ENCODE results near the gene TBC1D1.

The TBC1D1 gene, protein sequence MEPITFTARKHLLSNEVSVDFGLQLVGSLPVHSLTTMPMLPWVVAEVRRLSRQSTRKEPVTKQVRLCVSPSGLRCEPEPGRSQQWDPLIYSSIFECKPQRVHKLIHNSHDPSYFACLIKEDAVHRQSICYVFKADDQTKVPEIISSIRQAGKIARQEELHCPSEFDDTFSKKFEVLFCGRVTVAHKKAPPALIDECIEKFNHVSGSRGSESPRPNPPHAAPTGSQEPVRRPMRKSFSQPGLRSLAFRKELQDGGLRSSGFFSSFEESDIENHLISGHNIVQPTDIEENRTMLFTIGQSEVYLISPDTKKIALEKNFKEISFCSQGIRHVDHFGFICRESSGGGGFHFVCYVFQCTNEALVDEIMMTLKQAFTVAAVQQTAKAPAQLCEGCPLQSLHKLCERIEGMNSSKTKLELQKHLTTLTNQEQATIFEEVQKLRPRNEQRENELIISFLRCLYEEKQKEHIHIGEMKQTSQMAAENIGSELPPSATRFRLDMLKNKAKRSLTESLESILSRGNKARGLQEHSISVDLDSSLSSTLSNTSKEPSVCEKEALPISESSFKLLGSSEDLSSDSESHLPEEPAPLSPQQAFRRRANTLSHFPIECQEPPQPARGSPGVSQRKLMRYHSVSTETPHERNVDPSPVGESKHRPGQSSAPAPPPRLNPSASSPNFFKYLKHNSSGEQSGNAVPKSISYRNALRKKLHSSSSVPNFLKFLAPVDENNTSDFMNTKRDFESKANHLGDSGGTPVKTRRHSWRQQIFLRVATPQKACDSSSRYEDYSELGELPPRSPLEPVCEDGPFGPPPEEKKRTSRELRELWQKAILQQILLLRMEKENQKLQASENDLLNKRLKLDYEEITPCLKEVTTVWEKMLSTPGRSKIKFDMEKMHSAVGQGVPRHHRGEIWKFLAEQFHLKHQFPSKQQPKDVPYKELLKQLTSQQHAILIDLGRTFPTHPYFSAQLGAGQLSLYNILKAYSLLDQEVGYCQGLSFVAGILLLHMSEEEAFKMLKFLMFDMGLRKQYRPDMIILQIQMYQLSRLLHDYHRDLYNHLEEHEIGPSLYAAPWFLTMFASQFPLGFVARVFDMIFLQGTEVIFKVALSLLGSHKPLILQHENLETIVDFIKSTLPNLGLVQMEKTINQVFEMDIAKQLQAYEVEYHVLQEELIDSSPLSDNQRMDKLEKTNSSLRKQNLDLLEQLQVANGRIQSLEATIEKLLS (N-terminal part only)

DNA sequence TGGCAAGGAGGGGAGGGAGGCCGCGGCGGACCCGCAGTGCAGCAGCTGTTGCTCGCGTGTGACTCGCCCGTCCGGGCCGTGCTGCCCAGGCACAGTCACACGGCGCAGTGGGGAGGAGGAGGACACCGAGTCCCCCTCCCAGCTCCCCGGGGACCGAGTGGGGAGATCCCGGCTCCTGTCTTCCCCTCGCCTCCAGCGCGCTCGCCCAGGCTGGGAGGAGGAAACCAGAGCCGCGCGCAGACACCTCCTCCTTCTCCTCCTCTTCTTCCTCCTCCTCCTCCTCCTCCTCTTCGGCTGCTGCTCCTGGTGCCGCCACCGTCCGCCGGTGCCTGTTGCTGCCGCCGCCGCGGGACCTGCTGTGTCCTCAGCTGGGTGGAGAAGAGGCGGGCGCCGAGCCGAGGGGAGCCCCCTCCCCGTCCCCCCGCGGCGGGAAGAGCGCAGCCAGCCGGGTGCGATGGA lies at the start of gene TBC1D1:
Gene TBC1D1, plus strand, starts transcription at position 284 of the 459 bp plus-strand sequence. CDS start 11,012 bp downstream, outside the sequence.
- DNase-seq (ENCODE audit: low read depth in 2 of 2): peak; percentile 19 to 29

DNA sequence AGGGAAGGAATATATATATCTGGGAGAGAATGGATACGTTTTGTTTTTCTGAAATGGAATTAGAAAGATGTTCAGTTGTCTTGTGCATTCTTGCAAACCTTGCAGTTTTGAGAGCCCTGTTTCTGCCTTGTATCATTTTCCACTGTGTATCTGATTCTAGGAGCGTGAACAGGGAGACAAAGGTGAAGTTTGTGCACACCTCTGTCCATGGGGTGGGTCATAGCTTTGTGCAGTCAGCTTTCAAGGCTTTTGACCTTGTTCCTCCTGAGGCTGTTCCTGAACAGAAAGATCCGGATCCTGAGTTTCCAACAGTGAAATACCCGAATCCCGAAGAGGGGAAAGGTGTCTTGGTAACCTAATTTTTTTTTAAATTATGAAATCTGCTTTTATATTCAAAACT lies 46.7 kb upstream of the TBC1D1 start:
- DNase-seq (ENCODE audit: low read depth in 2 of 2): no peak

DNA sequence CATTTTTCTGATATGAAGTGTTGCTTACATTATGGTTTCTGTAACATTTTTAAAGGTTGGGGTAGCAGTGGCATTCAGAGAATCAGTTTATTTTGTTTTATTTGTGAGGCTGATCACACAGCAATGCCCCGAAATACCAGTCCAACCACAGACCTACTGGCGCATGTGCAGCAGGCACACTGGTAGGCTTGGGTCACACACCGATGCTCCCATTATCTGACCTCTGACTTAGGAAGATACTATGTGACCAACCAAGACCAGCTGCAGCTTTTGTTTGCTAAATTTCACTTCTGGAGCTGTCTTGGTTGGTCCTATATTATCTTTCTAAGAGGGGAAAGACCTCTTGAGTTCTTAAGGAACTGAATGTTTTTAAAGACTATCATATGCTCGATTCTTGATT lies 45.7 kb upstream of the TBC1D1 start:
- DNase-seq (ENCODE audit: low read depth in 2 of 2): no peak

DNA sequence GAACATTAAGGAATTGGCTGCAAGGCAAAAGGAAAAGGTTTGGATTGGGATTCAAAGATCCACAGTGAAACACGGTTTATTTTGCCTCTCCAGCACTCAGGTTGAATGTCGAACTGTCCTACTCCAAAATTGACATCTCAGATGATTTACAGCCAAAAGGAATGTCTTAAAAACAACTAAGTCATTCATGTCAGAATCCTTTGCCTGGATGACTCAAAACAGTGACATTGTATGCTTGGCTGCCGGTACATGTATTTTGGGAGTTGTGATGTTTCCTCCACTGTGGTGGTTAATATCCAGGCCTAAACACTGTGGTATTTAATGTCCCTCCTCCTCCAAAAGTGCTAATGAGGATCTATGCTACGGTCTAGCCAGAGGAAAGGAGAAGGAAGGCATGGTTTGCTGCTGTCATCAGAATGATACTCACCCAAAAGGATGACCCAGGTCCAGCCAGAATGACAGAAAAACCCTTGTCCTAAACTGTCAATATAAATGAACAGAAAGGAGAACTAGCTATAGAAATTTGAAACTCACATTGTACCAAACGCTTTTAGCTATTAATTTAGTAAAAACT lies 43.5 kb upstream of the TBC1D1 start:
- DNase-seq (ENCODE audit: low read depth in 2 of 2): no peak

DNA sequence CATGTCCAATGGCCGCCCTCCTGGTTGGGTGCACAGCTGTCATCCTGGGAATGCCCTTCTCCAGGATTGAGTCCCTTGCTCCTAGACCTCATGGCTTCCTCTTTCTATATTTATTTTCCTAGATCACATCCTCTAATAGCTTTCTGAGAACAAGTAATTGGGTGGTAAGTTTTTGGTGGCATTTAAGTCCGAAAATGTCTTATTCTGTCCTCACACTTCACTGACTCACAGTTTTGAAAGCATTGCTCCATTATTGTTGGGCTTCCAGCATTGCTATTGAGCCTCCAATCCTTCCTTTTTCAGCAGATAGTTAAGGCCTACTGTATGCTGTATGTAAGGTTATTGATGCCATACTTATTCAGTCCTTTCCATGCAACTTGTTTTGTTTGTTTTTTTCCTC lies 38.5 kb upstream of the TBC1D1 start:
- no peak for DNase-seq (ENCODE audit: low read depth in 2 of 2)

DNA sequence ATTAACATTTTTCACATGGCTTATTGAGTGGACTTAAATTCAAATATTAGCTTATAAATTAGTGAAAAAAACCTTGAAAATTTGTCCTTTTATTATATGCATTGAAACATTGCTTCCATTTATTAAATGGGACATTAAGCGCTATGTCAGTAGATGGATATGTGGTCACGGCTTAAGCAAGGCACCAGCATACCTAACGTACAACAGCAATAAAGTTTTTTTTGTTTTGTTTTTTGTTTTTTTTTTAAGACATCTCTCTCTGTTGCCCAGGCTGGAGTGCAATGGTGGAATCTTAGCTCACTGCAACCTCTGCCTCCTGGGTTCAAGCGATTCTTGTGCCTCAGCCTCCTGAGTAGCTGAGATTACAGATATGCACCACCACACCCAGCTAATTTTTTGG lies 32.8 kb upstream of the TBC1D1 start:
- no peak for DNase-seq (ENCODE audit: low read depth in 2 of 2)

DNA sequence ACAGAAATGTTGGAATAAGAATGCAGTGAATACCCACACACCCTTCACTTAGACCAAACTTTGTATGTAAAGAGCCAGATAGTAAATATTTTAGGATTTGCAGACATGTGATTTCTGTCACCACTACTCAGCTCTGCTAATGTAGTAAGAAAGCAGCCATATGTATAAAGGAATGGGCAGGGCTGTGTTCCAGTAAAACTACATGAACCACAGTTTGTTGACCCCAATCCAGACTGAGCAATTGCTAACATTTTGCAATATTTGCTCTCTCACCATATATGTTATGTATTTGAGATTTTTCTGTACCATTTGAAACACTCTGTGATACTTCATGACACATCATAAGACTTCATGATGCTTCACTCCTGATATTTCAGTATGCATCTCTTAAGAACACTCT lies 32.0 kb upstream of the TBC1D1 start:
- no peak for DNase-seq (ENCODE audit: low read depth in 2 of 2)

DNA sequence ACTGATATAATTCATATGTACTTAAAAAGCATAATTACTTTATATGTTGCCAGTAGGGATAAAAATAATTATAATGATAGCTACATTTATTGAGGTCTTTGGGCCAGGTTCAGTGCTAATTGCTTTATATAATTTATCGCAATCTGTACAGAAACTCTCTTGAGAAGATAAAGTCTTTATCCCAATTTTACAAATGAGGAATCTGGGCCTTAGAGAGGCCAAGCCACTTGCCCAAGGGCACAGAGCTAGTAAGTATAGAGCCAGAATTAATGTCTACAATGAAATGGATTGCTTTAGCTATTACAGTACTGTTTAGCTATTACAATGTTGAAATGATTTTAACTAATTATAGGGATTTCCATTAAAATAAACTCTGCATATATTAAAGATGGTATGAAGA lies 30.6 kb upstream of the TBC1D1 start:
- DNase-seq (ENCODE audit: low read depth in 2 of 2): no peak

DNA sequence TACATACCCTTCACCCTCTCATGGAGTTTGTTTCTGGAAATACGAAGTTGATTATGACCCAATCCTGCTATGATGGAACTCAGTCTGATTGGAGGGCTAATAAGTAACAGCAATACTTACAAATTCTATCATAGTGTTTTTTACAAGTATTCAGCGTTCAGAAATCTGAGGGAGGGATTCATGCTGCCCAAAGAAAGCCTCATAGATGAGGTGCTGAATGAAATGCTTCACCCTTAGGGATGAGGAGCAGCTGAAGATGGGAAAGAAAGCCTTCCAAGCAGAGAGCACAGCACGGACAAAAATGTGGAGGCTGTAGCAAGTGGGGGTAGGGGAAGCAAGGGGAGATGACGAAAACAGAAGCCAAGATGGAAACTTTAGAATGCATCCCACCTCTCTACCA lies 27.9 kb upstream of the TBC1D1 start:
- DNase-seq (ENCODE audit: low read depth in 2 of 2): no peak

DNA sequence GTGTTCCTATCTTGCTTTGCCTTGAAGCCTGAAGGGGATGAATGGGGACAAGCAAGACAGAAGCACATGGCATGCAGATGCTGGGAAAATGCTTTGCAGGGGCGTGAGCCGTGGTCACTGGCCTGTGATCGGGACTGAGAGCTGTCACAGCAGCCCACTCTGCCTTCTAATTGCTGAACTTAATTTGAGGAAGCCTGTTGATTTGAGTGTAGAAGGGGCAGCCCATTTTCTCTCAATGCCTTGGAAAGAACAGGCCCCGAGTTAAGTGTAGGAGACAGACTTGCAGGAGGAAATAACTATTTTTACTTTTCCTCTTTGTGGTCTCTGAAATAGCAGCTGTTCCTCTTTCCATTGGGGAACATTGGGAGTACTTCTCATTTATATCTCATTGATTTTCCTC lies 26.1 kb upstream of the TBC1D1 start:
- no peak for DNase-seq (ENCODE audit: low read depth in 2 of 2)

DNA sequence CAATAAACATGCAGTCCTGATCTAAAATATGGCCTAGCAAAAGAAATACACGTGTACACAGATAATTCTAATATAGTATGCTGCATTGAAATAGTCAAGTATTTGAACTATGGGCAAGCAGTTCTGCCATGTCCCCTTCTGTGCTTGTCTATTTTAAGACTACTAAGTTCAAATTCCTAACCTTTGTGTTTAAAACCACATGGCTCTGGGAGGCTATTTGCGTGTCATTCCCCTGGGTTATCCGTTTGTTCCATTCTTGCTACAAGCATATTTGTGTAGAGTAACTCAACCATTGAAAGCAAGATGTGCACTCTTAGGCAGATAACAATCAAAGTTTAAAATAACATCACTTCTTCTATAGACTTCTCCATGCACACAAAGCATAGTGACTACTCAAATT lies 25.4 kb upstream of the TBC1D1 start:
- no peak for DNase-seq (ENCODE audit: low read depth in 2 of 2)

DNA sequence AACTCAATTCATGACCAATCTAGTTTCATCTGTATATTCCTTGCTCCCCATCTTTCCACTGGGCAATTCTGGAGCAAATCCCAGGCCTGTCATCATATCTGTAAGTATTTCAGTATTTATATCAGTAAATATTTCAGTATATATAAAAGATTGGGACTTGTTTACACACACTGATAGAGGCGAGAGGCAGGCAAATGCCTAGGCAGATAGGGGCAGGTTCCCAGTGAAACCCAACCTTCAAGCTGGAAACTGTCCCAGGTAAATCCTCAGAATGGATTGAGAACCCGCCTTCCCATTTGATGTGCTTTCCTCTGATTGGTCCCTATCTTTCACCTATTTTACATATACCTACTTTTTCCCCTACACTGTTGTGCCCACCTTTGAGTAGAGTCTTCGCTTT lies 23.8 kb upstream of the TBC1D1 start:
- DNase-seq (ENCODE audit: low read depth in 2 of 2): no peak

DNA sequence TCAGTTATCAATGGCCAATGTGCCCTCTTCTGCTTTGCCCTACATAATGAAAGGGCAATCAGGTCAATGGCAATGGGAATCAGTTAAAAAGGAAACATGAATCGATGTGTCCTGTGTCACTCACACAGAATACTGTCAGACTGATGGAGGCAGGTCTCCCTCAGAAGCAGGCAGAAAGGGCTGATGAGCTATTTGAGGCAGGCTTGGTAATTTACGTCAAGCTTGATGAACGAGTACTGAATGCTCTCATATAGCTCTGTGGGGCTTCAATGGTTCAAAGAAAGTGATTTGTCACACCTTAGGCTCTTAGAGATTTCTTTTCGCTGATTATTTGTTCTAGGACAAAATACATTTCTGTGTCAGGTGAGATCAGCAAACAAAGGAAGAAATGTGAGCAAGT lies 22.6 kb upstream of the TBC1D1 start:
- no peak for DNase-seq (ENCODE audit: low read depth in 2 of 2)

DNA sequence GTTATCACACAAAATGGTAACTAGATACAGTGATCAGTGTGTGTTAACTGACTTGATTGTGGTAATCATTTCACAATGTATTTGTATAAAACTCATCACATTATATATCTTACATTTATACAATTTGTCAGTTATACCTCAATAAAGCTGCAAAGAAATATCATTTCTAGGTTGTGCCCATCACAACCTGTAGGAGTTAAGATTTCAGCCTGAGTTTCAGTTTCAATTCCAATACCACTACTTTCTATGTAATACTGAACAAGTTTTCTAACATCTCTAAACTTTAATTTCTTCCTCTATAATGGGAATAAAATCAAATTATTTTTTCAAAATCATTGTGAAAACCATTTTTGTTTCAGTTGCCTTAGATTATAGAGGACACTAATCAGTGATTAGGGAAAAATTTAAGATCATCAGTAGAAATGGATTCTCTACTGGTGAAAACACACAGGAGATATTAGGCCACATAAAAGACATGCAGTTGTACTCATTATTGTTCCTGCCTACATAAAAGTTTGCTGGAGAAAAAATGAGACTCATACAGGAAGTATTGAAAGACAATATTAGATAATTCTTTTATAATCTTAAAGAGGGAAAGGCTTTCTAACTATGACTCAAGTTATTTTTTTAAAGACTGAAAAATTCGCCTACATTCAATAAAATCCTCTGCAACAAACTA lies 18.4 kb upstream of the TBC1D1 start:
- DNase-seq (ENCODE audit: low read depth in 2 of 2): no peak

DNA sequence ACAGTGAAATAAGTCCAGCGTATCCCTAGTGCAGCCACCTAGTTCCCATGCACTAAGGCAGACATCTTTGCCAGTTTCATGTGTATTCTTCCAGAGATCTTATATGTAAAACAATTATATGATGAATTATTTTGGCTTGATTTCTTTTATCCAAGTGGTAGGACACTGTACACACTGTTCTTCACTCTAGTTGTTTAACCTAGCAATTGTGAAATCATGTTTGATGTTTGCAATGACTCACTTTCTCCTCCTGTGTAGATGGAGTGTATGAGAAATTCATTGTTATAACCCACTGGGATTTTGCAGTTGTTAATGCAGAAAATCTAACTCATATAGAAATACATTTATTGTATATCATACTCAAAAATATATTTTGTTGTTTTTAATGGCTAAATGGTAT lies 17.5 kb upstream of the TBC1D1 start:
- DNase-seq (ENCODE audit: low read depth in 2 of 2): no peak

DNA sequence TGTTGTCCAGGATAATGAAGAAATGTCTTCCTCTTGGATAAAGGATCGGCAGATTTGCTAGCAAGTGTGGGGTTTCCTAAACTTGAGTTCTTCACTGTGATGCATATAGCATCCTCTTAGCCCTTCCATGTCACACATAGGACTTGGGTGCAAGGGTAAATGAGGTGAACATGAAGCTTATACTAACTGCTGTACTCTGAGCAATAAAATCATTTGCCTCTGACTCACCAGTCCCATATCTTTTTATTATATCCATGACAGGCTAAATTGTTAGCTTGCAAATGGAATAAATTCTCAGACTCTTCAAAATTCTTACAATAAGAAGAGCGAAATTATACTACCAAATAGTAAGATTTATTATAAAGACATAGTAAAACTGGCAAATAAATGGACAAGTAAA lies 14.7 kb upstream of the TBC1D1 start:
- no peak for DNase-seq (ENCODE audit: low read depth in 2 of 2)

DNA sequence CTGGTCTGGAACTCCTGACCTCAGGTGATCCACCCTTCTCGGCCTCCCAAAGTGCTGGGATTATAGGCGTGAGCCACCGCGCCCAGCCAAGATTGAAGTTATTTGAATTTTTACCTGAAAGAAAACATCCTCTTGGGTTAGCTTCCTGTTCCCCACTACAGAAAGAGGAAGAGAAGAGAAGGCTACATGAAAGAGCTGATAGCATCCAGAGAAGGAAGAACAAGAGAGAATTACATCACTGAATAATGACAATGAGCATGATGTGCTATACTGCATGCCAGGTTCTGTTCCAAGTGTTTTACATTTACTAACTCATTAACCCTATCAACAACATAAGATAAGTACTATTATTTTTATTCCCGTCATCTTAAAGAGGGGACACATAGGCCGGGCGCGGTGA lies 11.5 kb upstream of the TBC1D1 start:
- DNase-seq (ENCODE audit: low read depth in 2 of 2): no peak

DNA sequence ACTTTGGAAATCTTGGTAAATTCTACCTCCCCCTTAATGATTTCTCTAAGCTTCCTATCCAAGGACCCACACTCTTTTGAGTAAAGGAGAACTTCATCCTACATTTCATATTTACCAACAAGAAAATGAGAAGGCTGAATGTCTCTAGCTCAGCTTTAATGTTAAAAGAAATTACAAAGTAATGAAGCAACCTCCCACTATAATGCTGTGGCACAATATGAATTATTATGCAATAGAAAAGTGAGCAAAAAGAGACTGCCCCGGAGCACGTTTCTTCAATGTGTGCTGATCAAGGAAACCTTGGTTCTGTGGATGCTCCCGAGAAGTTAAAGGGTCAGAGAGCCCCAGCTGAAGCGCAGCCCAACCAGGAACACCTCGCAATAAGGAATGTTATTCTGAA lies 9.1 kb upstream of the TBC1D1 start:
- DNase-seq (ENCODE audit: low read depth in 2 of 2): no peak

DNA sequence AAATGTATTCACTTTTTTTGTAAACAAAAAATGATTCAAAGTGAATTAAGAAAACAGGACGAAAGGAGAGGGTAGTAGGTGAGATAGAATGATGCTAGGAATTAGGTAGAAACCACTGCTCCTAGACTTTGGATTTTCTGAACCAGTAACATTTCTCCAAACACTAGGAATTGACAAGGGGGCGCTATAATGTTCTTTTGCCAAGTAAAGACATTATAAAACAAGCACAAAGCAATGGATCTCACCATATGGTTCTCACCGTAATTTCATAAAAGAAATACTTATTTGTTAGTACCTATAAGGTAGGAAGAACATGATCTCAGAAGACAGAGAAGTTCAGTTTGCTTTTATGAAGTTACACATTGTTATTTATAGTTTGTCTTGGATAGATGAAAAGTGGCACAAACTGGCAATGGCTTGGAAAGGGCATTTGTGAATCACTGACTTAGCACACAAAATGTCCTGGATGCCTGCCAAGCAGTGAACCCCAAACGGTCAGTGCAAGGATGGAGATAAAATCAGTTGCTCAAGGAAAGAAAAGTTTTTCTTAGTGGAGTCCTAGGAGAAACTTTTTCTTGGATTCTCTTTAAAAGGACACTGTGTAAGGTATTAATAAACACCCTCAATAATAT lies 8.1 kb upstream of the TBC1D1 start:
- DNase-seq (ENCODE audit: low read depth in 2 of 2): no peak

DNA sequence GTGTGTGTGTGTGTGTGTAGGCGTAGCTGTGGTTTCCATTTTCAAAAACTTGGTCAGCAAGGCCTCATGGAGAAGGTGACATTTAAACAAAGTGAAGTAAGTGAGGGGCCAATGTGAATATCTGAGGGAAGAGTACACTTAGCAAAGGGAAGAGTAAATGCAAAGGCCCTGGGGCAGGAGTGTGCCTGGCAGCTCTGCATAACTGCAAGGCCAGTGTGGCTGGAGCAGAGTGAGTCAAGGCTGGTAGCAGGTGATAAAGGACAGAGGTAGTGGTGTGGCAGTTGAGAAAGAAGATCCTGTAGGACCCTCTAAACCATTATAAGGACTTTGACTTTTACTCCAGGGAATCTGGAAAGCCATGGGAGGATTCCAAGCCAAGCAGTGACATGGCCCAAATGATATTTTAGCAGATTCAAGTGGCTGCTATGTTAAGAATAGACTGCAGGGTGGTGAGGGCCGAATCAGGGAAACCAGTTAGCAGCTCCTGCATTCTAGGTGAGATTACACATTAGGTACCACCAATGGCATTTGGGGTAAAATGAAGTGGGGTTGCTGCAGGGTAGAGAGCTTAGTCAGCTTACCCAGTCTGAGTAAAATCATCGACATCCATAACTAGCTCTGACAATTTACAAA lies 5.9 kb upstream of the TBC1D1 start:
- DNase-seq (ENCODE audit: low read depth in 2 of 2): no peak

Data from stimulated activated CD4-positive, alpha-beta T cell treated with anti-CD3 and anti-CD28 coated beads, Interleukin-1b, Interleukin-23, amount 100 ng/mL, for 4 hours (primary cell).